ENCODE measurements around the gene GLTP.

- TF ChIP-seq NFIC (IDR thresholded peaks at IDR 0.05) (no peak), TCF12 (IDR thresholded peaks at IDR 0.05; ENCODE audit: low read depth) (no peak), REST (IDR thresholded peaks at IDR 0.05; ENCODE audit: low read depth) (no peak), RAD21 (IDR thresholded peaks at IDR 0.05; ENCODE audit: low read depth) (no peak), MAX (IDR thresholded peaks at IDR 0.05) (no peak), EP300 (IDR thresholded peaks at IDR 0.05; ENCODE audit: borderline replicate concordance) (no peak), CEBPB (IDR thresholded peaks at IDR 0.05) (no peak), TAF1 (IDR thresholded peaks at IDR 0.05; ENCODE audit: low read depth) (no peak), ZBTB7A (IDR thresholded peaks at IDR 0.05; ENCODE audit: low read depth) (no peak), EGR1 (IDR thresholded peaks at IDR 0.05) (no peak), USF1 (IDR thresholded peaks at IDR 0.05) (no peak), FOXM1 (IDR thresholded peaks at IDR 0.05; ENCODE audit: borderline replicate concordance, low read depth) (no peak), CREB1 (IDR thresholded peaks at IDR 0.05; ENCODE audit: low read depth) (no peak), YY1 (IDR thresholded peaks at IDR 0.05; ENCODE audit: low read depth) (no peak)
These were observed 14.6 kb upstream of the GLTP start for GRCh38 chr12:109894939-109895338.

Data from Ishikawa (cell line).